NCI-H524 (cell line): ENCODE results near the gene GUCY2D.
"Not testable (repeated sequence)": the region's sequence is repeated elsewhere in the genome, so short reads cannot be mapped to it uniquely, and the experiment has no call there.

ENCODE experiments used
- DNase-seq, 2 experiments: peaks; one replicate each; lab custom pipeline; 2025; lab: John Stamatoyannopoulos, UW

The GUCY2D gene

GRCh38 chr17:8044819-8045810 is 42.7 kb downstream of the GUCY2D start:
- DNase-seq: no peak

DNA sequence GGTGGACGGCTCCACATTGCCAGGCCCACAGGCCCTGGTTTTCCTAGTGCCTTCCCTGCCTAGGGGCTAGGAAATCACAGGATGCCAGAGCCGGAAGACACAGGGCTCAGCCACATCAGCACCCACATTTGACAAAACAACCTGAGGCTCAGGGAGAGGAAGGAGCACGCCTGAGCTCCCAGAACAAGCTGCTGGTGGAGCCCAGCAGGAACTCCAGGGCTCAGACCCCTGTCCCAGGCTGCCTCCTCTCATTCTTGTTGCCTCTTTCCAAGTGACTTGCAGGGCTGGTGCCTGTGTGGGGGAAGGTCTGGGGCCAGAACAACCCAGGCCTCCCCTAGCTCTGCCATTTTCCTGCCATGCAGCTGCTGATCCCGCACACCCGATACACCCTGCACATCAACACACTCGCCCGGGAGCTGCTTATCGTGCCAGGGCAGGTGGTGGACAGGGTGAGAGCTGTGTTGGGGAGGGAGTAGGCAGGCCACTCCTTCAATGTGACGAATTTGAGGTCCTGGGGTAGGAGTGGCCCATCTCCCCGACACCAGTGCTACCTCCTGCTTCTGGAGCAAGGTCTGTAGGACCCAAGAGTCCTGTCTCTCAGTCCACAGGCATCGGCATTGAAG is 44.0 kb downstream of the GUCY2D start:
- DNase-seq: no peak

DNA sequence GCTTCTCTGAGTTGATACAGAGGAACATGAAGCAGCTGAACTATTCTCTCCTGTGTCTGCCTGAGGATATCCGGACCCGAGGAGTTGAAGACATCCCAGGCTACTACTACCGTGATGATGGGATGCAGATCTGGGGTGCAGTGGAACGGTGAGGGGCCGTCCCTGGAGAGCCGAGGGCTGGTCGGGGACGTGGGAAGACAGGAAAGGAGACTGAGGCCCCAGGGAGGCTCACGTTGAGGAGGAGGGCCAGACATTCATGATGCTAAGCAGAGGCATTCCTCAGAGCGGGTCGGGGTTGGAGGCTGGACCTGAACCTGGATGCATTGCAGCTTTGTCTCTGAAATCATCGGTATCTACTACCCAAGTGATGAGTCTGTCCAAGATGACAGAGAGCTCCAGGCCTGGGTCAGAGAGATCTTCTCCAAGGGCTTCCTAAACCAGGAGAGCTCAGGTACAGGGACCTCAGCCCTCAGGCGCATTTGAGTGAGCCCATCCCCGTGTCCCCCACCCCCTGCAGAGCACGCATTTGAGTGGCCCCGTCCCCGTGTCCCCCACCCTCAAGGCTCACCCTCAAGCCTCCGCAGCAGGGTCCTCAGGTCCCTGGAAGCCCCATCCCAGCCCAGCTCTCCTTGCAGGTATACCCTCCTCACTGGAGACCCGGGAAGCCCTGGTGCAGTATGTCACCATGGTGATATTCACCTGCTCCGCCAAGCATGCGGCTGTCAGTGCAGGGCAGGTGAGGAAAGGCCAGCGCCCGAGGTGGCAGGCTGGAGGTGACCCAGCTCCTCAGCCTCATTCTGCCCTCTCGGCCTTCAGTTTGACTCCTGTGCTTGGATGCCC is 44.7 kb downstream of the GUCY2D start:
- no peak for DNase-seq

GRCh38 chr17:8047769-8048110 is 45.3 kb downstream of the GUCY2D start:
- no peak for DNase-seq

- DNase-seq: no peak
Observed at GRCh38 chr17:8048236-8048635, 45.8 kb downstream of the GUCY2D start.

DNA sequence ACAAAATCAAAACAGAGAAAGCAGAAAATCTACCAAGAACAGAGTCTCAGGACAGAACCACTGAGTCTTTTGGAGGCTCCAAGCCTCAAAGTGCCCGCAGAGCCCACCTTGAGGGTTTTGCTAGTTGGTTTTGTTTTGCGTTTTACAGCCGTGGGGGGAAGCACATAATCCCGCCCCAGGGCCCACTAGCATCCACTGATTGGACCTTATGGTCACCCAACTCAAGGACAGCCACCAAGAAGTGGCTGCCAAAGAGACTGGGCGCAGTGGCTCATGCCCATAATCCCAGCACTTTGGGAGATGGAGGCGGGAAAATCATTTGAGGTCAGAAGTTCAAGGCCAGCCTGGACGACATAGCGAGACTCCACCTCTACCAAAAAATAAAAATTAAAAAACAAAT is 46.3 kb downstream of the GUCY2D start:
- DNase-seq: no peak

DNA sequence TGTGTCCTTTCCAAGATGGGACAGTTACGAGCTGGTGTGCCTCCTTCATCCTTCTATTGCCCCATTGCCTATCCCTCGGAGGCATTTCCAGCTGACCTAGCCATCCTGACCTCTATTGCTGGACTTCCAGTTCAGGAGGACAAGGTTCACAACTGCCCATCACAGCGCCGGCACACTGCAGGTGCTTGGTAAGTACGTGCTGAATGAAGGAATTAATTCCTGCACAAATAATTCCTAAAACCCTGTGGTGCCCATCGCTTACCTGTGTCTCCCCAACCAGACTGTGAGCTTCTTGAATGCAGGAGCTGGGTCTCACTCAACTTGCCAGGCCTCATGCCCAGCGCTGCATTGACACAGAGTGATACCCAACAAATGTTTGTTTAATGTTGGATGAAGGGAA is 49.4 kb downstream of the GUCY2D start:
- no peak for DNase-seq

DNA sequence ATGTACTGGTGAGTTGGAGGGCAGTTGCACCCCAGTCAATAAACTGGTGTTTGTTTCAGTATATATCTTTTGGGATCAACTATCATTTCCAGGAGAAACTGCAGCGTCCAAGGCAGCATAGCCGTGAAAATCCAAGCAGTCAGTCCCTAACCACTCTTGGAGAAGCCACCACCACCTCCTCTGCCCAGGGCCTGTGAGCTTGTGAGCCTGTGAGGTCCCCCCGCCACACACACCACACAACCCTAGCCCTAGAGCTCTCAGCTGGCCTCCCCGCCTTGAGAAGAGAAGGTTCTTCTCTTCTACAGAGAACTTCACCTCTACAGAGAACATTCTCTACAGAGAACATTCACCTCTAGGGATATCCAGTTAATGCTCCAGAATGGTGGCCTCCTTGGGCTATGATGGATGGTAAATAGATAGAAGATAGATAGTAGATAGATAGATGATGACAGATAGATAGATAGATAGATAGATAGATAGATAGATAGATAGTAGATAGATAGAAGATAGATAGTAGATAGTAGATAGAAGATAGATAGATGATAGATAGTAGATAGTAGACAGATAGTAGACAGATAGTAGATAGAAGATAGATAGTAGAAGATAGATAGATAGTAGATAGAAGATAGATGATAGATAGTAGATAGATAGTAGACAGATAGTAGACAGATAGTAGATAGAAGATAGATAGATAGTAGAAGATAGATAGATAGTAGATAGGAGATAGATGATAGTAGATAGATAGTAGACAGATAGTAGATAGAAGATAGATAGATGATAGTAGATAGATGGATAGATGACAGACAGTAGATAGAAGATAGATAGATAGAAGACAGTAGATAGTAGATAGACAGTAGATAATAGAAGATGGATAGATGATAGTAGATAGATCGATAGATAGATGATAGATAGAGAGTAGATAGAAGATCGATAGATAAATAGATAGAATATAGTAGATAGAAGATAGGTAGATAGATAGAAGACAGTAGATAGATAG is 50.1 kb downstream of the GUCY2D start:
- DNase-seq: no peak

GRCh38 chr17:8053600-8053999 is 51.2 kb downstream of the GUCY2D start:
- no peak for DNase-seq

- no peak for DNase-seq
Observed at GRCh38 chr17:8055851-8056231, 53.4 kb downstream of the GUCY2D start.

GRCh38 chr17:8056232-8056975 is 54.0 kb downstream of the GUCY2D start:
- DNase-seq: no peak

DNA sequence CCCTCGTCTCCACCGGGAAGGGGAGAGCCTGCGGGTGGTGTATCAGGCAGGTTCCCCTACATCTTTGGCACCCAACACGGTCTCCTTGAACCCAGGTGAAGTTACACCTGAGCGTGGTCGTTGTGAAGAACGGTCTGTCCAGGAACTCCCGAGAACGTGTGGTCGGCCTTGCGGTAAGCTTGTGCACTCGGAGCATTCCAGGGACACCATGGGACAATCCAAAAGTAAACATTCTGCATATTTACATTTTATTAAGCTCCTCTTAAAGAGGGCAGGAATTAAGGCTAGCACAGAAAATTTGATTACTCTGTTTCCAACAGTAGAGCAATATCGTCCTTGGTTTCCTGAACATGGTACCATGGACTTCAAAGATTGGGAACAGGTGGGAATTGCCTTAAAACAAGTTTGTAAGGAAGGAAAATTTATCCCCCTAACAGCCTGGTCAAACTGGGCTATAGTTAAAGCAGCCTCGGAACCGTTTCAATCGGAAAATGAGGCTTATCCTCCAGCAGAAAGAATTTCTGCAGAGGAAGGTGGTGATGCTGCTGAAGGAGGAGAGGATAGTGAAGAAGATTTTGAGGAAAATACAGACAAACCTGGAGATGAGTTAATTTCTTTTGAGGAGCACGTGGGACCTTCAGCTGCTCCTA is 54.7 kb downstream of the GUCY2D start:
- no peak for DNase-seq

DNA sequence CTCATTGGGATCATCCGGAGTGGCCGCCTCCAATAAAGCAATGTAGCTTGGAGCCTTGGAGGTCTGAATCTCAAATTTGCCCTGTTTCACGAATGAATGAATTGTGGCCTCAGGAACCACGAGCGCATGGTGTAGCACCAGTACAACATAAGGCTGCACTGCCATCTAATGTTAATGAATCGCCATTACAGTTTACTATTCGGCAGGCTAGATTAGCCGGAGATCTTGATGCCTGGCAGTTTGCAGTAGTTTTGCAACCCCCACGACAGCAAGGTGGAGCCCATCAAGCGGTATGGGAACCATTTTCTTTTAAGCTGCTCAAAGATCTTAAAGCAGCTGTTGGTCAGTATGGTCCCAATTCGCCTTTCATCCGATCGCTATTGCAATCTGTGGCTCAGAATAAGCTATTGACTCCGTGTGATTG is 55.3 kb downstream of the GUCY2D start:
- DNase-seq: peak; percentile 66 to 82

DNA sequence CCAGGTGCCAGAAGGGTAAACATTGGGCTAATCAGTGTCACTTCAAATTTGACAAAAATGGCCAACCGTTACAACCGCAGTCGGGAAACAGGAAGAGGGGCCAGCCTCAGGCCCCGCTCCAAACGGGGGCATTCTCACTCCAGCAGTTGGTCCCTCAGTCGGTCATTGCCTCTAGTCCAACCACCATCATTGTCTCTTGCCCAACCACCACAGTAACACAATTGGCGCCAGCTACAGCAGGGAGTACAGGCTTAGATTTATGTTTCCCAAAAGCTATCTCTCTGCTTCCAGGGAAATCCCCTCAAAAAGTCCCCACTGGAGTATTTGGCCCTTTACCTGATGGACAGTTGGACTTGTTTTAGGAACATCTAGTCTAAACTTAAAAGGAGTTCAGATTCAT is 56.7 kb downstream of the GUCY2D start:
- DNase-seq: no peak

DNA sequence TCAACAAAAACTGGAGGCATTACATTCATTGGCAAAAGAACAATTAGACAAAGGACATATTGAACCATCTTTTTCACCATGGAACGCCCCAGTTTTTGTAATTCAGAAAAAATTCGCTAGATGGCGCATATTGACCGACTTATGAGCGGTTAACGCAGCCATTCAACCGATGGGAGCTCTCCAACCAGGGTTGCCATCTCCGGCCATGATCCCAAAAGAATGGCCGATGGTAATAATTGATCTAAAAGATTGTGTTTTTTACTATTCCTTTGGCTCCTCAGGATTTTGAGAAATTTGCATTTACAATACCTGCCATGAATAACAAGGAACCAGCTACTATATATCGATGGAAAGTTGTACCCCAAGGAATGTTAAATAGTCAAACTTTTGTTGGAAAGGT is 57.9 kb downstream of the GUCY2D start:
- peak; percentile 3 to 57 for DNase-seq

DNA sequence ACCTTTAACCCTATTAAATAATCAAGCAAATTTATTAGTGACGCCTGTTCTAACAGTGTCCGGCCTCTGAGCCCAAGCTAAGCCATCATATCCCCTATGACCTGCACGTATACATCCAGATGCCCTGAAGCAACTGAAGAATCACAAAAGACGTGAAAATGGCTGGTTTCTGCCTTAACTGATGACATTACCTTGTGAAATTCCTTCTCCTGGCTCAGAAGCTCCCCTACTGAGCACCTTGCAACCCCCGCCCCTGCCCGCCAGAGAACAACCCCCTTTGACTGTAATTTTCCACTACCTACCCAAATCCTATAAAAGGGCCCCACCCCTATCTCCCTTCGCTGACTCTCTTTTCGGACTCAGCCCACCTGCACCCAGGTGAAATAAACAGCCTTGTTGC is 59.4 kb downstream of the GUCY2D start:
- not testable (repeated sequence) for DNase-seq

- DNase-seq: no peak
Observed at GRCh38 chr17:8062435-8062806, 60.0 kb downstream of the GUCY2D start.

- DNase-seq: no peak
Observed at GRCh38 chr17:8062807-8063483, 60.5 kb downstream of the GUCY2D start.

- DNase-seq: no peak
Observed at GRCh38 chr17:8063761-8064534, 61.5 kb downstream of the GUCY2D start.
